ENCODE results near the gene PPP1R3G.

DNA sequence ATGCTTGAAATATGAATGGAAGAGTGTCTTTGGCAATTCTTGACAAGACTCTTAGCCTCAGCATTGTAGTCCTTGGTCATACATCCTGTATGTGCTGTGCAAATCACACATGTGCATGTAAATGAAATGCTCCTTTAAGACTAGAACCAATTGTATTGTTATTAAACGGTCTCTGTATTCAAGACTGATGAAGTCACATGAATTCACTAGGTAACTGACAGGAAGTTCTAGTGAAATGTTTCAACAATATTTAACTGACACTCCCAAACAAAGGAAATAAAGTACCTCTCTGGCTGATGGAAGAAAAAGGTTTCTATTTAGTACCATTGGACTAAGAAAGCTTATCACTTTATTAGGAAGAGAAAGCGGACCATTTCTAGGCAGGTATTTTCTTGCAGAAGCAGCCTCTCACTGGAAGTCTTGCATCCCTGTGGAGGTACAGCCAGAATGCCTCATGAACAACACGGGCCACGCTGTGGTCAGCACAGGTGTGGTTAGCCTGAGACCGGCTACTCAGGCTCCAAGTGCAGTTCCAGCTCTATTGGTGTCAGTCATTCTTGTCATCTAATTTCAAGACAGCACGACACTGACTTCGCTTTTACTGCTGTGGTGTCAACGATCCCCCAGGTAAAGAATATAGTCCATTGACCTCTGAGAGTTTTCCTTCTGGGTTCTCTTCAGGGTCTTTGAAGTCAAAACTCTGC, 17.3 kb downstream of the PPP1R3G start:
- no peak for TF ChIP-seq EP300 (IDR thresholded peaks at IDR 0.05; ENCODE audit: borderline replicate concordance)
- no peak for TF ChIP-seq RAD21 (IDR thresholded peaks at IDR 0.05; ENCODE audit: low read depth)
- TF ChIP-seq CEBPB (IDR thresholded peaks at IDR 0.05) = no peak
- TF ChIP-seq, protein P1, sequence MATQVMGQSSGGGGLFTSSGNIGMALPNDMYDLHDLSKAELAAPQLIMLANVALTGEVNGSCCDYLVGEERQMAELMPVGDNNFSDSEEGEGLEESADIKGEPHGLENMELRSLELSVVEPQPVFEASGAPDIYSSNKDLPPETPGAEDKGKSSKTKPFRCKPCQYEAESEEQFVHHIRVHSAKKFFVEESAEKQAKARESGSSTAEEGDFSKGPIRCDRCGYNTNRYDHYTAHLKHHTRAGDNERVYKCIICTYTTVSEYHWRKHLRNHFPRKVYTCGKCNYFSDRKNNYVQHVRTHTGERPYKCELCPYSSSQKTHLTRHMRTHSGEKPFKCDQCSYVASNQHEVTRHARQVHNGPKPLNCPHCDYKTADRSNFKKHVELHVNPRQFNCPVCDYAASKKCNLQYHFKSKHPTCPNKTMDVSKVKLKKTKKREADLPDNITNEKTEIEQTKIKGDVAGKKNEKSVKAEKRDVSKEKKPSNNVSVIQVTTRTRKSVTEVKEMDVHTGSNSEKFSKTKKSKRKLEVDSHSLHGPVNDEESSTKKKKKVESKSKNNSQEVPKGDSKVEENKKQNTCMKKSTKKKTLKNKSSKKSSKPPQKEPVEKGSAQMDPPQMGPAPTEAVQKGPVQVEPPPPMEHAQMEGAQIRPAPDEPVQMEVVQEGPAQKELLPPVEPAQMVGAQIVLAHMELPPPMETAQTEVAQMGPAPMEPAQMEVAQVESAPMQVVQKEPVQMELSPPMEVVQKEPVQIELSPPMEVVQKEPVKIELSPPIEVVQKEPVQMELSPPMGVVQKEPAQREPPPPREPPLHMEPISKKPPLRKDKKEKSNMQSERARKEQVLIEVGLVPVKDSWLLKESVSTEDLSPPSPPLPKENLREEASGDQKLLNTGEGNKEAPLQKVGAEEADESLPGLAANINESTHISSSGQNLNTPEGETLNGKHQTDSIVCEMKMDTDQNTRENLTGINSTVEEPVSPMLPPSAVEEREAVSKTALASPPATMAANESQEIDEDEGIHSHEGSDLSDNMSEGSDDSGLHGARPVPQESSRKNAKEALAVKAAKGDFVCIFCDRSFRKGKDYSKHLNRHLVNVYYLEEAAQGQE (IDR thresholded peaks at IDR 0.05; ENCODE audit: low read depth) = no peak
- TF ChIP-seq CREB1 (IDR thresholded peaks at IDR 0.05; ENCODE audit: low read depth) = no peak
